ENCODE measurements around the gene CARD9. TPM values are rescaled to one million over a fixed set of nuclear protein-coding genes. Genes with fewer than 3 reads are reported as not detected.

The CARD9 gene
- total RNA-seq, 3 donors from 2014 or later (not counting 1 experiment from before 2014, with no cell fraction given) = 1.6 to 4.2 (median 4.0) TPM

DNA sequence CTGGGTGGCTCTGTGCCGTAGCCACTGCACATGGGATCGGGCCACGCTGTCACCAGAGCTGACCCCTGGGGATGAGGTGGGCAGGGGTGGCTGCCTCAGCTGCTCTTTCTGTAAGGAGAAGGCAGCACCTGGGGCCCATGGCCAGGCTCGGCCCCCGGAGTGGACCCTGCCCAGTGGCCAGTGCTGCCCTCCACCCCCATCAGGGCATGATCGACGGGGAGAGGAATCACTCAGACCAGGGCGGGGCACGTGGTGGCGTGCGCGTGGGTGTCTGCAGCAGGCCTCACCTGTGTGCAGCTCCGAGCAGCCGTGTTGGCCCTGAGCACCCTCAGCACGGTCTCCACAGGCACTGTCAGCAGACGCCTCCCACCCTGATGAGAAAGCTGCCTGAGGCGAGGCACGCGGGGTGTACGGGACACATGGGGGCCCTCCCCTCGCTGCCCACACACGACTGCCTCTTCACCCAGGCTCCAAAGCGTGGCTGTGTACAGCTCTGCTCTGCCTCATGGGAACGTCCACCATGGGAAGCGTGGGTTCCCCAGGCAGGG lies 8.6 kb upstream of the CARD9 start:
- no peak overlapping the region for H3K27ac Mint-ChIP-seq
- no peaks in the 10 kb centered on the region for H3K4me1 ChIP-seq (ENCODE audit: control insufficient read depth, insufficient read depth, low read length)
- H3K27me3 Mint-ChIP-seq (ENCODE audit: low read depth in 2 of 2) = no peaks in the 10 kb centered on the region
- H3K9me3 Mint-ChIP-seq = no peaks in the 10 kb centered on the region
- H3K27ac ChIP-seq (ENCODE audit: low read length) = no peak overlapping the region
- ATAC-seq = no peak
- H3K36me3 Mint-ChIP-seq = peaks cover 13% of the 10 kb centered on the region
- intact Hi-C loops (cut with micrococcal nuclease) = no loop called here
- no peaks in the 10 kb centered on the region for H3K27me3 ChIP-seq (ENCODE audit: control insufficient read depth, insufficient read depth, low read length)
- TF ChIP-seq, protein P1, sequence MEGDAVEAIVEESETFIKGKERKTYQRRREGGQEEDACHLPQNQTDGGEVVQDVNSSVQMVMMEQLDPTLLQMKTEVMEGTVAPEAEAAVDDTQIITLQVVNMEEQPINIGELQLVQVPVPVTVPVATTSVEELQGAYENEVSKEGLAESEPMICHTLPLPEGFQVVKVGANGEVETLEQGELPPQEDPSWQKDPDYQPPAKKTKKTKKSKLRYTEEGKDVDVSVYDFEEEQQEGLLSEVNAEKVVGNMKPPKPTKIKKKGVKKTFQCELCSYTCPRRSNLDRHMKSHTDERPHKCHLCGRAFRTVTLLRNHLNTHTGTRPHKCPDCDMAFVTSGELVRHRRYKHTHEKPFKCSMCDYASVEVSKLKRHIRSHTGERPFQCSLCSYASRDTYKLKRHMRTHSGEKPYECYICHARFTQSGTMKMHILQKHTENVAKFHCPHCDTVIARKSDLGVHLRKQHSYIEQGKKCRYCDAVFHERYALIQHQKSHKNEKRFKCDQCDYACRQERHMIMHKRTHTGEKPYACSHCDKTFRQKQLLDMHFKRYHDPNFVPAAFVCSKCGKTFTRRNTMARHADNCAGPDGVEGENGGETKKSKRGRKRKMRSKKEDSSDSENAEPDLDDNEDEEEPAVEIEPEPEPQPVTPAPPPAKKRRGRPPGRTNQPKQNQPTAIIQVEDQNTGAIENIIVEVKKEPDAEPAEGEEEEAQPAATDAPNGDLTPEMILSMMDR (IDR thresholded peaks at IDR 0.05) = no peak
- H3K4me3 Mint-ChIP-seq = no peak overlapping the region
- no peak overlapping the region for H3K4me3 ChIP-seq (ENCODE audit: low read length)
- WGBS (ENCODE audit: insufficient coverage) = 94% methylated on average over 25 of the region's 25 CpGs
- no peak for DNase-seq
- H3K4me1 Mint-ChIP-seq = peaks cover 13 to 16% of the 10 kb centered on the region in 2 donors
- H3K9me3 ChIP-seq (ENCODE audit: control insufficient read depth, insufficient read depth, low read length) = no peaks in the 10 kb centered on the region
- H3K36me3 ChIP-seq (ENCODE audit: control insufficient read depth, insufficient read depth, low read length) = peaks cover 32% of the 10 kb centered on the region

DNA sequence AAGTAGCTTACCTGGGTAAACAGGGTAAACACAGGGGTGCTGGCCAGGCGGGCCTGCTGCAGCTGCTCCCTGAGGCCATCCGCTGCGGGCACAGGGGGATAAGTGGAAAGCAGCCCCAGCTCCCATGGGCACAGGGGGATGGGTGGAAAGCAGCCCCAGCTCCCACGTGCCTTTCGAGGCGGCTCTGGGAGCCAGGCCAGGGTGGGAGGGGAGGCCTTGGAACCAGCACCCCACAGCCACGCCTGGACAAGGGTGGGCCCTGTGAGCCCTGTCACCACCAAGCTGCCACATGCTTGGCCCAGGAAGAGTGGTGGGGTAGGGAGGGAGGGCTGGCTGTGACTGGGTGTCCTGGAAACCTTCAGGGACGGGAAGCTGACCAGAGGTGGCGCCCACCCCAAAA lies 7.8 kb upstream of the CARD9 start:
- H3K4me1 ChIP-seq (ENCODE audit: control insufficient read depth, insufficient read depth, low read length) = peaks cover 5% of the 10 kb centered on the region
- Mint-ChIP-seq H3K36me3 (peaks cover 13% of the 10 kb centered on the region), H3K9me3 (no peaks in the 10 kb centered on the region), H3K27me3 (ENCODE audit: low read depth in 2 of 2) (no peaks in the 10 kb centered on the region), H3K27ac (no peak overlapping the region), H3K4me1 (peaks cover 13 to 16% of the 10 kb centered on the region in 2 donors), H3K4me3 (no peak overlapping the region)
- no peak overlapping the region for H3K27ac ChIP-seq (ENCODE audit: low read length)
- H3K27me3 ChIP-seq (ENCODE audit: control insufficient read depth, insufficient read depth, low read length) = no peaks in the 10 kb centered on the region
- TF ChIP-seq, protein P1 (IDR thresholded peaks at IDR 0.05) = no peak
- H3K36me3 ChIP-seq (ENCODE audit: control insufficient read depth, insufficient read depth, low read length) = peaks cover 29% of the 10 kb centered on the region
- whole genome bisulfite sequencing (ENCODE audit: insufficient coverage) = 96% methylated on average over 8 of the region's 9 CpGs
- intact Hi-C loops (cut with micrococcal nuclease) = no loop called here
- ATAC-seq = no peak
- no peaks in the 10 kb centered on the region for H3K9me3 ChIP-seq (ENCODE audit: control insufficient read depth, insufficient read depth, low read length)
- no peak for DNase-seq
- H3K4me3 ChIP-seq (ENCODE audit: low read length) = no peak overlapping the region

DNA sequence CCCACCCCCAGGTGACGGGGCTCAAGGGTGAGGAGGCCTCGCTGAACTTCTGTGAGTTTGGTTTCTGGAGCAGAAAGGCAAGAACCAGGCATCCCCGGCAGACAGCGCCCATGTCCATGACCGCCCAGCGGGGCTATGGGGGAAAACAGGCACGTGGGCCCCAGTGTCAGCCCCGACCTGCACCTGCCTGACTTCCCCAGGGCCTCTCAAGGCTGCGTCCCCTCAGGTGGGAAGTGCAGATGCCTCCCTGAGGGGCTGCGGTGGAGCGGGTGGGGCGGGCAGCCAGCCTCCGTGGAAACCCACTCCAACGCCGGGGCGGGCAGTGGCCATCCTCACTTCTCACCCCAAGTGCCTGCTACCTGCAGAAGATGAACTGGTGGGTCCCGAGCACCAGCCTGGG lies 6.9 kb upstream of the CARD9 start:
- Histone ChIP-seq H3K27ac (ENCODE audit: low read length) (no peak overlapping the region), H3K4me3 (ENCODE audit: low read length) (no peak overlapping the region), H3K9me3 (ENCODE audit: control insufficient read depth, insufficient read depth, low read length) (no peaks in the 10 kb centered on the region), H3K36me3 (ENCODE audit: control insufficient read depth, insufficient read depth, low read length) (peaks cover 27% of the 10 kb centered on the region), H3K4me1 (ENCODE audit: control insufficient read depth, insufficient read depth, low read length) (peaks cover 6% of the 10 kb centered on the region), H3K27me3 (ENCODE audit: control insufficient read depth, insufficient read depth, low read length) (no peaks in the 10 kb centered on the region)
- Mint-ChIP-seq H3K36me3 (peaks cover 13% of the 10 kb centered on the region), H3K9me3 (no peaks in the 10 kb centered on the region), H3K27me3 (ENCODE audit: low read depth in 2 of 2) (no peaks in the 10 kb centered on the region), H3K4me3 (no peak overlapping the region), H3K4me1 (peaks cover 9 to 13% of the 10 kb centered on the region in 2 donors), H3K27ac (no peak overlapping the region)
- intact Hi-C loops (cut with micrococcal nuclease) = no loop called here
- TF ChIP-seq, protein P1 (IDR thresholded peaks at IDR 0.05) = no peak
- WGBS (ENCODE audit: insufficient coverage) = 96% methylated on average over 17 of the region's 17 CpGs
- DNase-seq (no peak), ATAC-seq (no peak)

DNA sequence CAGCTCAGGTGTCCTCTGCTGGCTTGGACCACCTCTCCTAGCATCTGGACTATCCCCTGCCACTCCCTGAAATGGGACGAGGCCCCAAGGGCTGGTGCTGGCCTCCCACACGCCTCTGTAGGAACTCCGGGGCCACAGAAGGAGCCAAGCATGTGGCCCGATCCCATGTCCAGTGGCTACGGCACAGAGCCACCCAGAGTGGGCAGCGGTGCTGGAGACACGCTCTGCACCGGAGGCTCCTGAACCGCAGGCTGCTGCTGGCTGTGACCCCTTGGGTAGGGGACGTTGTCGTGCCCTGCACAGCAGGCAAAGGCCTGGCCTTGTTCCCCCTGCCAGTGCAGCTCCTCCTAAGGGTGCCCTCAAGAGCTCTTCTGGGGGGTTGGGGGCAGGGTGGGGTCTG lies 6.4 kb upstream of the CARD9 start:
- Histone ChIP-seq H3K4me1 (ENCODE audit: control insufficient read depth, insufficient read depth, low read length) (peaks cover 6% of the 10 kb centered on the region), H3K27ac (ENCODE audit: low read length) (no peak overlapping the region), H3K4me3 (ENCODE audit: low read length) (no peak overlapping the region), H3K9me3 (ENCODE audit: control insufficient read depth, insufficient read depth, low read length) (no peaks in the 10 kb centered on the region), H3K36me3 (ENCODE audit: control insufficient read depth, insufficient read depth, low read length) (peaks cover 27% of the 10 kb centered on the region), H3K27me3 (ENCODE audit: control insufficient read depth, insufficient read depth, low read length) (no peaks in the 10 kb centered on the region)
- no peak for ATAC-seq
- TF ChIP-seq, protein P1 (IDR thresholded peaks at IDR 0.05) = no peak
- no peaks in the 10 kb centered on the region for H3K9me3 Mint-ChIP-seq
- no peak overlapping the region for H3K4me3 Mint-ChIP-seq
- WGBS (ENCODE audit: insufficient coverage) = 93% methylated on average over 11 of the region's 11 CpGs
- H3K4me1 Mint-ChIP-seq = peaks cover 4 to 8% of the 10 kb centered on the region in 2 donors
- DNase-seq = no peak
- no peaks in the 10 kb centered on the region for H3K27me3 Mint-ChIP-seq (ENCODE audit: low read depth in 2 of 2)
- H3K27ac Mint-ChIP-seq = no peak overlapping the region
- intact Hi-C loops (cut with micrococcal nuclease) = no loop called here
- H3K36me3 Mint-ChIP-seq = peaks cover 11% of the 10 kb centered on the region
